Stimulated activated CD4-positive, alpha-beta T cell treated with anti-CD3 and anti-CD28 coated beads, Interleukin-12 subunit alpha, Interleukin-12 subunit beta, amount 100 ng/mL, for 4 hours (primary cell): ENCODE results near the gene KRTAP19-3.
"Not testable (repeated sequence)": the region's sequence is repeated elsewhere in the genome, so short reads cannot be mapped to it uniquely, and the experiment has no call there.

Experiments used
- DNase-seq: peaks from one replicate; pipeline ENCODE4 v3.0.0-alpha.2; 2020

Gene KRTAP19-3

DNA sequence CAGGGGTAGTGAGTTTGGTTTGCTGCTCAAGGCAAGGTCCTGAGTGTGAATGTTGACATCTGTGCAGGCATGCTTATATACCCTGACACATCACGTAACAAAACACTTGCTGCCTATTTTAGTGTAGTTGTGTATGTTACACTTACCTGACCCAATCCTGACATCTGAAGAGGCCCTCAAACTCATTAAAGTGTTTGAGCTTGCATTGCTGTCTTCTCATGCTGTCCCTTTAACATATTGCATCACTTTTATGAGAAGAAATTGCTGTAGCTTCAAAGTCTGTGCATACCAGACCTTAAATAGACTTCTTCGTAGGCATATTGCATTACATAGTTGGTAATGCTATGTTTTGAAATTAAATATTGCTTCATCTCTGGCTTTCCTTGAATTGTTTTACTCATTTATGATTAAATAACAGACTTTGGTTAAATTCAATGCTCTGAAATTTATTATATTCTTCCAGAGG, at the start of gene KRTAP19-3:
TSS of gene KRTAP19-3 (minus strand) at position 51 of the 466 bp plus-strand sequence. CDS start 56 bp downstream, outside the sequence.
- no peak for DNase-seq

GRCh38 chr21:30518876-30519275, 27.1 kb upstream of the KRTAP19-3 start:
- no peak for DNase-seq

DNA sequence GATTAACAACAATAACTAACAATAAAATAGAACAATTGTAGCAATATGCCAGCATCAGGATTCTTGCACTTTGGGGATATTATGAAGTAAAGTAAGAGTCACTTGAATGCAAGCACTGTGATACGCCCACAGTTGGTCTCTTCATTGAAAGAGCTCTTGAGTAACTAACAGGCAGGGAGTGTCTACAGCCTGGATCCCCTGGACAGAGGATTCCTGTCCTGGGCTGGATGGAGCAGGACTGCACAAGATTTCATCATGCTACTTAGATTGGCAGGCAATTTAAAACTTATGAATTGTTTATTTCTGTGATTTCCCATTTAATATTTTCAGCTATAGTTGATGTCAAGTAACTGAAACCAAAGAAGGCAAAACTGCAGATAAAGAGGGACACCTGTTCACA, 23.9 kb upstream of the KRTAP19-3 start:
- DNase-seq, result no peak

GRCh38 chr21:30505621-30506205, 13.9 kb upstream of the KRTAP19-3 start:
- DNase-seq, result not testable (repeated sequence)

GRCh38 chr21:30502041-30502440, 10.2 kb upstream of the KRTAP19-3 start, which contains the start of gene KRTAP19-5:
Gene KRTAP19-5, minus strand, starts transcription at chr21:30502141. Its CDS starts 51 bp downstream, at chr21:30502090.
- no peak for DNase-seq

DNA sequence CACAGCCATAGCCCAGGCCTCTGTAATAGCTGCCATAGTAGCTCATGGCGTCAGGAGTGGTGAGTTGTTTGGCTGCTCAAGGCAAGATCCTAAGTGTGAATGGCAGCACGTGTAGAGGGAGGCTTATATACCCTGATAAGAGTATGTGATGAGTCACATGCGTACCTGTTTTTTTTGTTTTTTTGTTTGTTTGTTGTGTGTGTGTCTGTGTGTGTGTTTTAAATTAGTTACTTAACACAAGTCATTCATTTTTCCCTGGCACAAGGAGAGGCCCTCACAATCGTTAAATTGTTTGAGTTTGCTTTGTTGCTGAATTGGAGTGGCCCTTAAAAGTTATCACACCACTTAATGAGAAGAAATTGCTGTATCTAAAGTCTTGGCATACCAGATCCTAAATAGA, 5.3 kb upstream of the KRTAP19-3 start, which contains the start of gene KRTAP19-4:
TSS of gene KRTAP19-4 (minus strand) at position 101 of the 400 bp plus-strand sequence. CDS start at position 46, 55 bp downstream.
- no peak for DNase-seq

DNA sequence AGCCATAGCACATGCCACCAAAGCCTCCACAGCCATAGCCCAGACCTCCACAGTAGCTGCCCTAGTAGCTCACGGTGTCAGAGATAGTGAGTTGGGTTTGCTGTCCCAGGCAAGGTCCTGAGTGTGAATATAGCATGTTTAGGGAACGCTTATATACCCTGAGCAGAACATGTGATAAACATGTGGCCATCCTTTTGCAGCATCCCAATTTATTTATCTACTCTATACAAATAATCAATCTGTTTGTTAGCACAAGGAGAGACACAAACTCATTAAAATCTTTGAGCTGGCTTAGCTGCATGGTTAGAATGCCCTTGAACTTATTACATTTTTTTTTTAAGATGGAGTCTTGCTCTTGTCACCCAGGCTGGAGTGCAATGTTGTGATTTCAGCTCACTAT, 4.5 kb downstream of the KRTAP19-3 start, which contains the start of gene KRTAP19-2:
TSS of gene KRTAP19-2 (minus strand) at position 101 of the 400 bp plus-strand sequence. CDS start at position 13, 88 bp downstream.
- DNase-seq, result no peak

DNA sequence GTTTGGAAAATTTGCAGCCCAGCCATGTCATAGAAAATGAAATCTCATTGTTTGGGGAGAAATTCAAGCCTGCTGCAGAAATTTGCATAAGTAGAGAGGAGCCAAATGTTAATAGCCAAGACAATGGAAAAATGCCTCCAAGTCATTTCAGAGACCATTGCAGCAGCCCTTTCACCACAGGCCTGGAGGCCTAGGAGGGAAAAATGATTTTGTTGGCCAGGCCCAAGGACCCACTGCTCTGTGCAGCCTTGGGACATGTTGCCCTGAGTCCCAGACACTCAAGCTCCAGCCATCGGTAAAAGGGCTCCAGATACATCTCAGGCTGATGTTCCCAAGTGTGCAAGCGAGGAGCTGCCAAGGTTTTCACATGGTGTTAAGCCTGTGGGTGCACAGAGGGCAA, 5.6 kb downstream of the KRTAP19-3 start:
- no peak for DNase-seq

DNA sequence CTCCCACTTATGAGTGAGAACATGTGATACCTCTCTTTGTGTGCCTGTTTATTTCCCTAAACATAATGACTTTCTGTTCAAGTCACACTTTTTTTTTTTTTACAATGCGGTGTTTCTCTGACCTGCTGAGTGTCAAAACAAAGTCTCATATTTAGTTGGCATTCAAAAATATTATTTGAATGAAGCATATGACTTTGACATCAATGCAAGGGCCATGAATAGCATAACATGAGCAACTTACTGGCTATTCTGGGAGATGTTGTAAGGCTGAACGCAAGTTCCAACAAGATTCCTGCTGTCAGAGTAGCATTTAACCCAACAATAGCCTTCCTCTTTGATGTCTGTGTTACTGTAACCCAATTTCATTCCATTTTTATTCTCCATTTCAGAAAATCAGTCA, 9.7 kb downstream of the KRTAP19-3 start:
- DNase-seq, result no peak

- DNase-seq, result no peak
These were observed 11.7 kb downstream of the KRTAP19-3 start, which contains the start of gene KRTAP19-1 for GRCh38 chr21:30480145-30480544. Gene KRTAP19-1, minus strand, starts transcription at chr21:30480367. Its CDS starts 50 bp downstream, at chr21:30480317.

DNA sequence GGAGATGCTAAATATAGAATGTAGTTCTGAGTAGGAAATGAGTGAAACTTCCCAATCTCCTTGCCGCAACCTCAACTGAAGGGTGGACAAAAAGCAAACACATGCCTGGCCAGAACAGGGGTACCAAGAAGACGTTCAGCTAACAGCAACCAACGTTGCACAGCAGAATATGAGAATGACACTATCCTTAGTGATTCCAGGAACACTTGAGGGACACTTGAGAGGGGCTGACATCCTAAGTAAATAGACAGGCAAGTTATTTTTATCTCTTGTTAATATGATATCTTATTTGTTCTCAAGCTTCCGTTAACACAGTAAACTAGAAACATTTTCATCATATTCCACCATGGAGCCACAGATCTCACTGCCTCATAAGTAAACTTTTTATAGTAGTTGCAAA, 12.6 kb downstream of the KRTAP19-3 start:
- no peak for DNase-seq

DNA sequence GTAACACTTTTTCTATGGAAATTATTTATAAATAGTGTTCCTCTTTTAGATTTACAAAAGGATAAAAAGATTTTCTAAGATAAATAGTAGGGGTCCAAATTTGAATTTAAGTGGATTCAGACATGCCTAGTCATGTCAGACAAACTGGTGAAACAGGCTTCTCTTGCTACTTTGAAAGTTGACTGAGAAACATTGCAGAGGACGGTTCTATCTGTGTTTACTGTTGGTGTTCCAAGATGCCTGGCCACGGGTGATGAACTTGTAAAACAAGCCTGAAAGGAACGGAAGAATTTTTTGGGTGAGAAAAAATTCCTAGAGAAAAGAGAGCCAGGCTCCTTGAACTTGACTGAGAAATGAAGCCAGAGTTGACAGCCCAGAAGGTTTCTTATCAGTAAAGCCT, 13.8 kb downstream of the KRTAP19-3 start:
- no peak for DNase-seq

GRCh38 chr21:30468900-30469714, 22.7 kb downstream of the KRTAP19-3 start:
- DNase-seq, result no peak

DNA sequence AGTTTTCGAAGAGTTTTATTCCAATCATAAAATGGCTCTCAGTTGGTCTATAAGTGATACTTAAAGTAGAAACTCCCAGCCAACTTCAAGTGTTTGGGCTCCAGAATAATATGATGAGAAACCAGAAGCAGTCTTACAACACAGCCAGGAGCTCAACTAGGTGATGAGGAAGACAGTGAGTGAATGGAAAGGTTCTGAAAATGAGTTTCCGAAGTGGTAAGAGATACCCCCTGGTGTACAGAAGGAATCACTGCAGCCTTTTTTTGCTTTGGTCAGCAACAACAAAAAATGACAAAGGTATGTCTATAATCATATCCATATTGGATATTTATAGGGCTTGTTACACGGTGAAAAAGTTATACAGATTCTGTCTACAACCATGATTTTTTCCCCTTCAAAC, 28.1 kb downstream of the KRTAP19-3 start:
- no peak for DNase-seq

- no peak for DNase-seq
These were observed 43.3 kb downstream of the KRTAP19-3 start for GRCh38 chr21:30448514-30448913.

GRCh38 chr21:30447056-30447455, 44.8 kb downstream of the KRTAP19-3 start:
- DNase-seq, result no peak

DNA sequence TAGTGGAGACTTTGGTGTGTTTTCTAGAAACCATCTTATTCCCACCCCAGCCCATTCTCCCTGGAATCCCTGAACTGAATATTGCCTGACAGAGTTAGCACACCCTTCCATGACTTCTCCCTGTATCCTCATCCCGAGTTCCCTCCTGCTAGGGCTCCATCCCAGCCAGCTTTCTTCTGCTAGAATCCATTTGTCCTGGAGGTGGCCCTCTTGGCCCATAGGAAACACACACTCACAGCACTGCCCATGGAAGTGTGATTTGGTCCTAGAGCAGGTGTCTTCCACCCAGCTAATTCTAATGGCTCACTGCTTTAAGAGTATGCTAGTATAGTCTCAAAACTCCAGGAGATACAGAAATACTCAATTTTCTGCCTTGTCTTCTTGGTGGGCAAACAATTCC, 47.6 kb downstream of the KRTAP19-3 start:
- DNase-seq, result no peak

DNA sequence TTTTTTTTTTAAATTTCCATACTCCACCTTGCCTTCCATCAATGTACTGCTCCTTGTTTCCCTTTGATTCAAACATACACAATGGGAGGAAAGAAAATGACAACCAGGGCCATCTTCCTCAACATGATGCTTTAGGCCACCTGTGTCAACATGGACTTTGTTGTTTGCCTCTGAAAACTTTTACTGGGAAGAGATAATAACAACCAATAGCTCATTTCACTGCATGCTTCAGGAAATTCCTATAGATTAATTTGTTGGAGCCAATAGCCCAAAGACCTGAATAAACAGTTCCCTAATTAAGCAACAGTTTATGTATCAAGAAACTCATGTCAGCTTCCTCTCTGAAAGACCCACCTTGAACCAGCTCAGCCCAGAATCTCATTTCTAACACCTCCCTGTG, 48.6 kb downstream of the KRTAP19-3 start:
- no peak for DNase-seq
